HepG2 (cell line): ENCODE results near the gene PLCB1. TPM values are rescaled to one million over a fixed set of nuclear protein-coding genes. Genes with fewer than 3 reads are reported as not detected.

Experiments
- ATAC-seq: fragments of 200-7000 bp; cut with Tn5 transposase; 3 replicates; pipeline ENCODE4 v1.9.1; 2020; ENCODE audit warnings: mild to moderate bottlenecking, moderate library complexity
- BruUV-seq: library from RNA; stranded (reverse); fragments of 400-500 nt; replicated peaks from 2 replicates; lab custom pipeline; 2021; lab: Mats Ljungman, UMichigan
- CTCF ChIA-PET: fragments of 300-600 bp; formaldehyde crosslinking; extraction: SDS; loops from one replicate; lab custom pipeline; 2021; ENCODE audit warnings: low total read pairs, inconsistent platforms, low intra/inter-chr PET ratio; lab: Yijun Ruan, JAX
- POLR2A ChIA-PET: fragments of 350-600 bp; sonication (Branson Sonifier 250); formaldehyde crosslinking; loops from one replicate; lab custom pipeline; 2020; ENCODE audit warnings: antibody characterized with exemption, inconsistent platforms; lab: Yijun Ruan, JAX
- DNase-seq: peaks from one replicate; pipeline ENCODE4 v3.0.0-alpha.2; 2015; ENCODE audit warnings: low spot score
- FAIRE-seq: peaks from 3 replicates; lab custom pipeline; 2011; peaks lifted over from hg19 to GRCh38; lab: Jason Lieb, UNC
- H2AFZ ChIP-seq: one replicate; pipeline ENCODE4 v1.6.1; 2011; ENCODE audit warnings: low read length, inconsistent platforms
- H3K27ac ChIP-seq: fragments of 300-600 bp; 3 replicates; pipeline ENCODE4 v1.8.0; 2011; ENCODE audit warnings: mixed run types, mild to moderate bottlenecking, mixed read lengths, low read length, inconsistent platforms; ENCODE audit not compliant: insufficient read depth; ENCODE audit errors: extremely low read length
- H3K27me3 ChIP-seq, 2 experiments: fragments of 200-600 bp in 1 of 2; 2 replicates in 1 of 2; 3 replicates in 1 of 2; pipeline versions ENCODE4 v1.6.0 to v1.8.0; 2011; ENCODE audit warnings: low read length in 2 of 2, mild to moderate bottlenecking in 2 of 2, moderate library complexity in 2 of 2, inconsistent platforms in 1 of 2; ENCODE audit not compliant: insufficient read depth in 2 of 2, control insufficient read depth in 1 of 2
- H3K36me3 ChIP-seq, 2 experiments: fragments of 200-600 bp in 1 of 2; replicated peaks in 1 of 2; 2 replicates in 1 of 2; 3 replicates in 1 of 2; pipeline versions ENCODE4 v1.5.1 to v1.8.0; 2011; ENCODE audit warnings: low read length in 2 of 2, inconsistent platforms in 1 of 2; ENCODE audit not compliant: insufficient read depth in 2 of 2, control insufficient read depth in 1 of 2
- H3K4me1 ChIP-seq: 2 replicates; pipeline ENCODE4 v1.5.1; 2012; ENCODE audit warnings: low read length, inconsistent platforms; ENCODE audit not compliant: insufficient read depth
- H3K4me2 ChIP-seq: 2 replicates; pipeline ENCODE4 v1.6.0; 2011; ENCODE audit warnings: low read depth, low read length, inconsistent platforms
- H3K4me3 ChIP-seq, 3 experiments: fragments of 200-600 bp in 1 of 3; sonication (generic), shearing (Covaris generic) in 1 of 3; replicated peaks in 1 of 3; 2 replicates each; pipeline ENCODE4 v1.5.1; 2011 to 2016; ENCODE audit warnings: low read length in 3 of 3, inconsistent platforms in 2 of 3, low read depth in 2 of 3, mild to moderate bottlenecking in 2 of 3, control low read depth in 1 of 3, mixed read lengths in 1 of 3; ENCODE audit not compliant: insufficient read depth in 1 of 3
- H3K79me2 ChIP-seq: one replicate; pipeline ENCODE4 v1.6.1; 2011; ENCODE audit warnings: low read length, inconsistent platforms; ENCODE audit not compliant: insufficient read depth
- H3K9ac ChIP-seq: 2 replicates; pipeline ENCODE4 v1.6.0; 2011; ENCODE audit warnings: mild to moderate bottlenecking, low read depth, low read length, inconsistent platforms; ENCODE audit not compliant: insufficient read depth
- H3K9me3 ChIP-seq: 2 replicates; pipeline ENCODE4 v1.5.1; 2012; ENCODE audit warnings: mild to moderate bottlenecking, low read length
- H4K20me1 ChIP-seq: 2 replicates; pipeline ENCODE4 v1.6.0; 2011; ENCODE audit warnings: inconsistent platforms, mild to moderate bottlenecking, low read length, moderate library complexity; ENCODE audit not compliant: insufficient read depth
- HDAC1 ChIP-seq: sonication (generic); formaldehyde crosslinking; IDR thresholded peaks from 2 replicates; pipeline ENCODE4 v1.5.1; 2020; ENCODE audit warnings: mild to moderate bottlenecking, missing genetic modification reagents
- MTA1 ChIP-seq: sonication (generic); formaldehyde crosslinking; IDR thresholded peaks from 2 replicates; pipeline ENCODE4 v1.4.0; 2020; ENCODE audit warnings: missing genetic modification reagents, mild to moderate bottlenecking, borderline replicate concordance
- REL ChIP-seq: sonication (generic); formaldehyde crosslinking; conservative IDR thresholded peaks from 2 replicates; pipeline ENCODE4 v1.8.0; 2022; ENCODE audit warnings: mild to moderate bottlenecking, missing genetic modification reagents, moderate library complexity
- SKI ChIP-seq: fragments of 450-650 bp; IDR thresholded peaks from one replicate; pipeline ENCODE4 v1.6.1; 2018; ENCODE audit warnings: mild to moderate bottlenecking; ENCODE audit not compliant: partially characterized antibody
- TAF1 ChIP-seq: sonication (generic); formaldehyde crosslinking; IDR thresholded peaks from 2 replicates; pipeline ENCODE4 v1.4.0; 2020; ENCODE audit warnings: missing genetic modification reagents
- TBP ChIP-seq: sonication (generic); formaldehyde crosslinking; IDR thresholded peaks from 2 replicates; pipeline ENCODE4 v1.5.0; 2020; ENCODE audit warnings: missing genetic modification reagents
- TEF ChIP-seq: sonication (generic); formaldehyde crosslinking; IDR thresholded peaks from 2 replicates; pipeline ENCODE4 v1.5.0; 2020; ENCODE audit warnings: missing genetic modification reagents
- TGIF2 ChIP-seq: IDR thresholded peaks from 2 replicates; pipeline ENCODE4 v1.6.1; 2016; ENCODE audit warnings: control low read depth, missing compliant biosample characterization
- ZNF224 ChIP-seq: sonication (generic); formaldehyde crosslinking; IDR thresholded peaks from 2 replicates; pipeline ENCODE4 v1.5.0; 2020; ENCODE audit warnings: mild to moderate bottlenecking, missing genetic modification reagents
- ZNF564 ChIP-seq: sonication (generic); formaldehyde crosslinking; IDR thresholded peaks from 2 replicates; pipeline ENCODE4 v1.8.1; 2023; ENCODE audit warnings: mild to moderate bottlenecking, missing genetic modification reagents
- ZNF761 ChIP-seq: sonication (generic); formaldehyde crosslinking; conservative IDR thresholded peaks from 2 replicates; pipeline ENCODE4 v1.4.0; 2020; ENCODE audit warnings: mild to moderate bottlenecking, missing genetic modification reagents
- ZSCAN31 ChIP-seq: sonication (generic); formaldehyde crosslinking; IDR thresholded peaks from 2 replicates; pipeline ENCODE4 v1.5.0; 2020; ENCODE audit warnings: low read depth, mild to moderate bottlenecking, missing genetic modification reagents
- WGBS: methylation state at CpG from one replicate; pipeline ENCODE4 v1.1.6; 2017; ENCODE audit warnings: low lambda C conversion rate; 5-methylcytosine and 5-hydroxymethylcytosine counted together
- in situ Hi-C: cut with HindIII; loops from 2 replicates; pipeline ENCODE4 v1.10.0; 2017; ENCODE audit warnings: low pct_unique_long_range_greater_than_20kb; ENCODE audit not compliant: extremely low pct_ligation_motif_present
- intact Hi-C: fragments of 100-400 bp; cut with micrococcal nuclease; formaldehyde crosslinking; loops from one replicate; pipeline ENCODE4 v1.10.0; 2022; ENCODE audit not compliant: unreplicated experiment
- polyA plus RNA-seq, 8 experiments: library from polyadenylated mRNA; depleted of rRNA in 3 of 8; stranded (reverse) in 7 of 8; unstranded in 1 of 8; fragments of >200 nt; fragmentation: Illumina TruSeq in 4 of 8; extraction: Trizol in 4 of 8; gene quantifications; 2 replicates each; pipeline versions ENCODE4 v1.2.1 to v1.2.3, GENCODE V29; 2011 to 2016; ENCODE audit warnings: low read depth in 4 of 8, missing spikeins in 1 of 8, mixed read lengths in 1 of 8; ENCODE audit not compliant: insufficient read depth in 1 of 8
- total RNA-seq, 5 experiments: library from RNA; depleted of rRNA; stranded (reverse); fragments of >200 nt; fragmentation: Illumina TruSeq; extraction: Trizol; gene quantifications; 2 replicates each; pipeline ENCODE4 v1.2.3, GENCODE V29; 2016; ENCODE audit warnings: low read depth in 1 of 5
- TF ChIP-seq, protein P1 (sequence below): sonication (generic); formaldehyde crosslinking; IDR thresholded peaks from 2 replicates; pipeline ENCODE4 v1.5.0; 2020; ENCODE audit warnings: missing genetic modification reagents

PLCB1 gene
- total and polyA plus RNA-seq, 2 of the 13 experiments (the other 11 are each of a cell fraction or from before 2014, with no cell fraction given) = 42.4 to 55.9 TPM

- H3K4me1 ChIP-seq = no peaks in the 10 kb centered on the region; the same call in 1 of the 2 replicates
- no peaks in the 10 kb centered on the region for H3K36me3 ChIP-seq
- ChIA-PET CTCF (no interaction called here), POLR2A (no interaction called here)
- no peaks in the 10 kb centered on the region for H3K9me3 ChIP-seq
- H2AFZ ChIP-seq = no peak overlapping the region
- H3K9ac ChIP-seq = no peak overlapping the region
- no TSS peak for BruUV-seq
- in situ Hi-C loops (no loop called here), intact Hi-C loops (loop anchor here (5.0 to 10.0 kb wide), 2 partner anchors 205 to 412 kb away; no protein-coding TSS in a partner anchor)
- no peaks in the 10 kb centered on the region for H4K20me1 ChIP-seq
- no peak overlapping the region for H3K4me3 ChIP-seq
- no peak overlapping the region for H3K4me2 ChIP-seq
- no peak for FAIRE-seq
- H3K27me3 ChIP-seq = no peaks in the 10 kb centered on the region
- ATAC-seq = no peak
- TF ChIP-seq TEF (CRISPR knock-in tag) = no peak
- TF ChIP-seq, protein P1, sequence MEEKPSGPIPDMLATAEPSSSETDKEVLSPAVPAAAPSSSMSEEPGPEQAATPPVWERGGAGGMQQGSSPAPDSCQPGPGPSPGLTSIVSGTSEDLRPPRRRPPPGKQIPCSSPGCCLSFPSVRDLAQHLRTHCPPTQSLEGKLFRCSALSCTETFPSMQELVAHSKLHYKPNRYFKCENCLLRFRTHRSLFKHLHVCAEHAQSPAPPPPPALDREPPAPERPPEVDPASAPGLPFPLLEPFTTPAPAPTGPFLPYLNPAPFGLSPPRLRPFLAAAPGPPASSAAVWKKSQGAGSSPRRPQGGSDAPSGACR (CRISPR knock-in tag) = no peak
- no peak for TF ChIP-seq TBP
- no peak for TF ChIP-seq MTA1 (CRISPR knock-in tag)
- TF ChIP-seq TGIF2 (CRISPR knock-in tag) = no peak
- TF ChIP-seq TAF1 = no peak
- no peak for TF ChIP-seq HDAC1 (CRISPR knock-in tag)
- TF ChIP-seq ZSCAN31 (CRISPR knock-in tag) = no peak
- no peak for TF ChIP-seq ZNF224 (CRISPR knock-in tag)
- no peak for TF ChIP-seq ZNF564 (CRISPR knock-in tag)
- TF ChIP-seq SKI = no peak
- TF ChIP-seq REL (CRISPR knock-in tag) = no peak
- TF ChIP-seq ZNF761 (CRISPR knock-in tag) = no peak
- DNase-seq = no peak
- no peaks in the 10 kb centered on the region for H3K79me2 ChIP-seq
- WGBS = 96% methylated on average over 1 of the region's 1 CpG
- H3K27ac ChIP-seq = no peak overlapping the region
Observed at GRCh38 chr20:8519887-8520286, 387.8 kb downstream of the PLCB1 start.
